A549 (cell line): ENCODE measurements around the gene GSK3B.

Source experiments
- CTCF ChIP-seq: fragments of >200 bp; sonication (Bioruptor Twin); formaldehyde crosslinking; IDR thresholded peaks from 3 replicates; pipeline ENCODE4 v1.5.1; 2016
- POLR2AphosphoS2 ChIP-seq: conservative IDR thresholded peaks from 2 replicates; pipeline ENCODE4 v1.6.1; 2012; ENCODE audit warnings: low read length, improper control_type of control experiment, inconsistent platforms

DNA sequence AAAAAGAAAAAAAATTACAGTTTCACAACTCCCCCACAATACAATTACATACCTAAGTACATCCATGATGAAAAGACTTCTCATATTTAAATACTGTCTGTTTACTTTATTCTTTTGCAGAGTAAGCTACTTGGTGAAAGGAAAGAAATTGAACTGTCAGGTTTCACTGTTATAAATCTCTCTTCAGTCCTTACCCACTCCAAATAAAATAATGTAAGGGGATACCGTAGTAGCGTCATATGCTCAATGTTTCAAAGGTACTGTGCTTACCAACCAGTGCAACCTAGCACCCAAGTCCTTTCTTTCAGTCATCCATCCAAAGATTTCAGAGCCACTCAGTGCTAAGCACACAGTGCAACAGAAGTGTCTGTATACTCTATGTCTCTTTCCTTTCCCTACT lies 13.4 kb downstream of the GSK3B start:
- TF ChIP-seq POLR2AphosphoS2, result no peak
- no peak for TF ChIP-seq CTCF
